Hippocampal formation (tissue), 2 donors: Measurements from ENCODE around the gene MN1.

Experiments
- DNase-seq, 2 donors: peaks; one replicate each; lab custom pipeline; 2025; lab: John Stamatoyannopoulos, UW

MN1 gene

DNA sequence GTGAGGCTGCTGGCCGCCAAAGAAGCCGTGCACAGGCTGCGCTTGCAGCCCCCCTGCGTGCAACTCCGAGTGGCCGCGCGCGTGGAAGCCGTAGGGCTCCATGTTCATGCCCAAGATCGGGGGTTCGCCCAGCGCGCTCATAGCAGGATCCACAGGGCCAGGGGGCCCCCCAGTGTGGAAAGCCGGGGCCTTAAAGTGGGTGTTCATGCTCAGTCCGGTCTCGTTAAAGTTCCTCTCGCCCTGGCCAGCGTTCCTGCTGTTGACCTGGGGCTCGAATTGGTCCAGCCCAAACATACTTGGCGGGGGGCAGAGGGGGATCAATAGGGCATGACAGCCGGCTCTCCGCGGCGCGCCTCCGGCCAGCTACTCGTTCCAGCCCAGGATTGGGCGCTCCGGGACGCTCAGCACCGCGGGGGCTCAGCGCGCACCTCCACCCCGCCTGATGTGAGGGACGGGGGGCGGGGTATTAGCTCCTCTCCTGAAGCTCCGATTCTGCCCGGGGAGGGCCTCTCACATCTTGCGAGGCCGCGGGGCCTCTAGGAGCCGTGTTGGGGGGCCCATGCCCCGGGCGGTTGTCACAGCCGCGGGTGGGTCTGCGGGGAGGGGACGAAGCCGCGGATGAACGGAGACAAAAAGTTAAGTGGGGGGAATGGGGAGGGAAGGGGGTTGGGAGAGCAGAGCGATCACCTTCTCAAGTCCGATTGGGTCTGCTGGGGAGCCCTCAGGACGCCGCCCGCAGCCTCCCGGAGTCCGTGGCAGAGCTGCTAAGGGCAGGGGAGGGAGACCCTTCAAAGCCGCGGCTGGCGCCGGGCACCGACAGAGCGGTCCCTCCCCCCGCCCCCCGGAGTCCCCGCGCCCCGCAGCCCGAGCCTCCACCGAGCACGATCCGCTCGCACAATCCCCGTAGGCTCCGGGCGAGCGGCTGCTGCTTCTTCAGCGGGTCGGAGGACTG lies 1.0 kb downstream of the MN1 start:
- DNase-seq: no peak

DNA sequence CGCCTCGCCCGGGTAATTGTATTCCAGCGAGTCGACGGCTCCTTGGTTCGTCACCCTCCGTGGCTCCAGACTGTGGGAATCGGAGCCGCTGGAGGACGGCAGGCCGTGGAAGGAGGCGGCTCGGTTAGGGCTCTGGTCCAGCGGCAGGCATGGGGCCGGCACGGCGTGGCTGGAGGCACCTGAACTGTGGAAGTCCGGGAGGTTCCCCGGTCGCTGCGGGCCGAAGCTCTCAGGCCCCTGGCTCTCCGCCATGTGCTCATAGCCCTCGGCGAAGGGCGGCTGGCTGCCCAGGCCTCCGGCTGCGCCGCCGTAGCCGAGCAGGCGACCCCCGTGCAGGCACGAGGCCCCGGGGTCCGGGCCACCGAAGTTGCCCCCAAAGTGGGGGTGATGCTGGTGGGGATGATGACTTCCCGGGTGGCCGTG lies 1.7 kb downstream of the MN1 start:
- DNase-seq: no peak

GRCh38 chr22:27799015-27799826 lies 2.3 kb downstream of the MN1 start:
- DNase-seq: no peak

DNA sequence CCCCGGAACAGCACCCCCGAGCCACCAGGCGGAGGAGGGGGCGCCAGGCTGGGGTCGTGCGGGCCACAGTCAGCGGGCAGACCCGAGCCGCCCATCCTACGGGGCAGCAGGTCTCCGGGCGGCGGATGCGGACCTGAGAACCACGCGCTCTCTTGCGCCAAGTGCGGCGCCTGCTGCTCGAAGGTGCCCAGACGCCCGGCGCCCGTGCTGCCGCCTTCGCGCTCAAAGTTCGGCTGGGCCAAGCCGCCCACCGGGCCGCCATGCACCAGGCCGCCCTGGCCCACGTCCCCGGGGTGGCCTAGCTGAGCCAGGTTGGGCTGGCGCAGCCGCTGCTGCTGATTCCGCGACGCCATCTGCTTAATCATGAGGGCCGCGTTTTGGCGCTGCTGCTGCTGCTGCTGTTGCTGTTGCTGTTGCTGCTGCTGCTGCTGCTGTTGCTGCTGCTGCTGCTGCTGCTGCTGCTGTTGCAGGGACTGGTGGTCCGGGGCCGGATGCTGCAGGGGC lies 3.0 kb downstream of the MN1 start:
- DNase-seq: no peak

- no peak for DNase-seq
Observed at GRCh38 chr22:27797520-27798391, 3.8 kb downstream of the MN1 start.

DNA sequence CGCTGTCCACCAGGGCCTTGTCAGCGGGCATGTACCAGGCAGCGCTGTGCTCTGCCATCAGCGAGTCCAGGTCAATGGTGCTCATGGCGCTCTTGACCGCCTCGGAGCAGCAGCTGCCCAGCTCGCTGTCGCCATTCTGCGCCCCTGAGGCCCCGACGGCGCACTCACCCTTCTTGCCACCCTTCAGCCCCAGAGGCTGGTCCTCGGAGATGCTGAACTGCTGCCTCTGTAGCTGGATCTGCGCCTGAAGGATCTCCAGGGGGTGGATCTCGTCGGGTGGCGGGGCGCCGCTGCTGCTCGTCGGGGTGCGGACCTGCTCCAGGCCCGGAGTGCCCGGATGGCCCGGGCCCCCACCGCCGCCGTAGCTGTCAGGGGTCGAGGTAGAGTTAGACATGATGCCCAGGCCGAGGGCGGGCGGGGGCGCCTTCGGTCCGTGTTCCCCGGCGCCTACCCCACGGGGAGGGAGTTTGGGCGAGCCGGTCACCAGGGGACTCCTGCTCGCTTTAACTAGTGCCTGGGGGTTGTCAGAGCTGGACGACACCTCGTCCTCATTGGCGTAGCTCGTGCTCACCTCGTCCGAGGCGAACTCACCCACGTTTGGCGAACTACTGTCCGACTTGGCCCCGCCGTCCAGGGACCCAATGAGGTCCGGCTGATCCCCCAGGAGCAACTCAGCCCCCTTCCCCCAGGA lies 4.6 kb downstream of the MN1 start:
- DNase-seq: no peak

- DNase-seq: no peak
Observed at GRCh38 chr22:27795696-27796517, 5.6 kb downstream of the MN1 start.

GRCh38 chr22:27795053-27795452 lies 6.5 kb downstream of the MN1 start:
- peak; percentile 11 to 22 for DNase-seq

DNA sequence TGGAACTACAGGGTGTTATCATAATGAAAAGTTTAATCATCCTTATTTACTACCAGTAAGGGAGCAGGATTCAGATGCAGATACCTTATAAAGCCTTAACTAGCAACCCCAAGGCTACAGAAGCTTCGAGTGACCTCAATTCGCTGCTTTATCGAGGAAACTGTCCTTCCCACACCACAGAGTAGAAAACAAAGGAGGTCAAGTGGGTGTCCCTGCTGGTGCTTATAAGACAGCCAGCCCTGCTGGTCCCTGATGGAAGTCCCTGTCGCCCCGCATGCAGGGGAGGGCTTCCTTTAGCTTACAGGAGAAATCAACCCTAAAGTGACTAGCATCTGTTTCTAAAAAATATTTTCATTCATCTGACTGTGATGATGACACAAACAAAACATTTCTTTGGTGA lies 7.3 kb downstream of the MN1 start:
- no peak for DNase-seq

DNA sequence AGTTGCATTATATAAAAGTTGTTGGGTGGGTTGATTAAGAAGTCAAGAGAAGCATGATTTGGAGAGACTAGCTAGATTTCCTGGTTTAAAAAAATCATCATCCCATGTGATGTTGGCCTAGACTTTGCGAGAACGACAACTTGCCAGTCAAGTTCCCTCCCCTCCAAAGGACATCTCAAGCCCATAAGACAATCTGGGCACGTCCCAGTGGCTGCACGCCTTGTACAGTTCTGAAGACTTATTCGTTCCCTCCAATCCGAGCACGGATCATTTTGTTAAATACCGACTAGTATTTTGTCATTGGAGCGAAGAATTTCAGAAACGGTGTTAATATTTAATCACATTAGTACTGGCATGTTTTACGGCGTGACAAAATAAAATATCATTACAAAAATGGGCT lies 8.0 kb downstream of the MN1 start:
- no peak for DNase-seq

DNA sequence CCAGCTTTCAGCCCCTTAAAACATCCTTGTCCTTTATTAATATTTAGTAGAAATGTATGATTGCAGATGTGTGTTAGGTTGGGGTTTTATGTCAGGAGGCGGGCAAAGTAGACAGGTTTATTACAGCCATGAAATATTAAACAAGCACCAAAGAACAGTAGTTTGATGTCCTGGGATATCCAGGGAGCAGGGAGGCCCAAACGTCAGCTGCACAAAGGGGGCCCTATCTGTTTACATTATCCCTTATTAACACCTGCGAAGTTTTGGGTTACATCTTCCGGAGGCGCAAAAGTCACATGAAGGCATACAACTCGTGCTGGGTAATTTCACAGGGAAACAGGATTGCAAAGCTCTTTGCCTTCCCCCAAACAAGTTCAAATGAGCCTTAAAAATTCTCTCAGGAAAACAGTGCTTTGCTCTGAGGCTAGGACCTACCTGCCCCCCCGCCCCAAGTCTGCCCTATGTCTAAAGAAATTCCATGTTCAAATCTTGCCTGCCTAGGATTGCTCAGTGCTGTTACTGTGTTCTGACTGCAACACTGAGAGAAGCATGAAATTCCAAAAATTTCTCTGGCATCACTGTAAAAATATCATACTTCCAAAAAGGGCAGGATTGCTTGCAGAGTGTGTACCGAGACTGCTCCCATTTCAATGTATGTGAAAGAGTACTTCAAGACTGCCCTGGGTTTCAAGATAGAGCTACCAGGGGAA lies 8.9 kb downstream of the MN1 start:
- DNase-seq: no peak

GRCh38 chr22:27791859-27792241 lies 9.7 kb downstream of the MN1 start:
- no peak for DNase-seq

DNA sequence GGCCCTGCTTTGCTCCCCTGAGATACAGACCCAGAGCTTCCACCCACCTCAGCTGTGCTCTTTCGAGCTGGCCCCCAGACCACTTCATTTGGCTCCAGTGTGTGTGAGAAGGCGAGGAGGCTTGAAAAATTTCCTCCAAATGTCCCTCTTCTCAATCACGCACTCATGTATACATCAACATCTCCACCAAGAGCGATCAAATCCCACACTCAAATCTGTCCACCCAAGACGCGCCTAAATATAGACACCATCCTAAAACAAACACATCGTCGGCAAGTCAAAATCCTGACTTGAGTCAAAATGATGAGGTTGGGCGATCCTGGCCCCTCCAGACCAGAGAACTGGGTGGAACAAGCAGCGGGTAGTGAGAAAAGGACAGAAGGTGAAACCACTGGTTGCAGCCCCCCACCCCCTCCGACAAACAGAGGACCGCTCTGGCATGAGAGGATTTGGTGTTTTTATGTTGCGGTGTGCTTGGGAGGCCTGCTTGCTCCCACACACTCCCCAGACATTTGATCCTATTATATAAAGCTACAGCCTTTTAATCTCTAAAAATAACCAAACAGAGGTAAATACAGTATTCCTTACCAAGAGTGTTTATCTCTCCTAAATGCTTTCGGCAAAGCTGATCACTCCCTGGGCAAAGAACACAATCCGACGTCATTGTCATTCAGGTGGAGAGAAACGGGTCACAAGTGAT lies 10.2 kb downstream of the MN1 start:
- no peak for DNase-seq

GRCh38 chr22:27790376-27791158 lies 11.0 kb downstream of the MN1 start:
- no peak for DNase-seq

GRCh38 chr22:27788500-27789288 lies 12.9 kb downstream of the MN1 start:
- no peak for DNase-seq

DNA sequence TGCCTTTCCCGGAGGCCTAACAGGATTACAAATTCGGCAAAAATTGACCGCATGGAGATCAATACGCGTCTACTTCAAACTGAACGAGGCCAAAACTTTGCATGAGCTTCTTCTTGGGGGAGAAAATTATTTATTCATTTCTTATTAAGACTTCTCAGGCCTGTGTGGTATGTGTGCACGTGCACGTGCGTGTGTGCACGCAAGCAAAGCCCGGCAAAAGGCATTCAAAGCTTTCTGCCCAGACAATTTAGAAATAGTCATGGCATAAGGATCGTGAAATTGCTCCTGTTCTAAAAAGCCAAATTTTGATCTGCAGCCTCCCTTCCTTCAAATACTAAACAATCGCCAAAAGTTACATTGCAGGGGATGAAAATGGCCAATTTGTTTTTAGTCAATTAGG lies 14.6 kb downstream of the MN1 start:
- no peak for DNase-seq

DNA sequence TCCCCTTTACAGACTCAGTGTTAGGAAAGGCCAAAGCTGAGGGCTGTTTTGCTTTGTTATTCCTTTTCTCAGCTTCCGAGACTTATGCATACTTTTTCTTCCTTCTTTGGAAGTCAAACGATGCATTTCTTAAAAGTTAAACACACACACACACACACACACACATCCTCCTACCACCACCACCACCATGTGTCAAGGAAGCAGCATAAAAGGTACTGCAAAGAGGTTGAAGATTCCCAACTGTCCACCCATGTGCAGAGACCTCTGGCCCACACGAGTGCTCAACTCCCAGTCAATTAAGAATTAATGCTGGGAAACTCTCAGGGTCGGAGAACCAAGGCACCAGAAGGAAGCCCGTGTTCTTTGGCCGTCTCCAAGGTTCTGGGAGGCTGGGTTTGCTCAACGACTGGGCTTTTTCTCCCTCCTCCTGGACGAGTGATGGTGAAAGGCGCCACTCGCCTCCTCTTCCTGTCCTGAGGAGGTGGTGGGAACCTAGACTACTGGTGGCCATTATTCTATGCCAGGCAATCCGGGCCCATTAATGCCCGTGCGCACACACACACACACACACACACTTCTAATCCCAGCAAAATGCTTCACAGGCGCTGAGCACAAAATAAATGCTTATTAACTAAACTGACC lies 15.1 kb downstream of the MN1 start:
- DNase-seq: no peak
